ENCODE results near the gene FAM32A. TPM values are rescaled to one million over a fixed set of nuclear protein-coding genes. Genes with fewer than 3 reads are reported as not detected.

FAM32A gene
- total RNA-seq, 4 donors from 2014 or later, result 79.7 to 103 (median 90.2) TPM

DNA sequence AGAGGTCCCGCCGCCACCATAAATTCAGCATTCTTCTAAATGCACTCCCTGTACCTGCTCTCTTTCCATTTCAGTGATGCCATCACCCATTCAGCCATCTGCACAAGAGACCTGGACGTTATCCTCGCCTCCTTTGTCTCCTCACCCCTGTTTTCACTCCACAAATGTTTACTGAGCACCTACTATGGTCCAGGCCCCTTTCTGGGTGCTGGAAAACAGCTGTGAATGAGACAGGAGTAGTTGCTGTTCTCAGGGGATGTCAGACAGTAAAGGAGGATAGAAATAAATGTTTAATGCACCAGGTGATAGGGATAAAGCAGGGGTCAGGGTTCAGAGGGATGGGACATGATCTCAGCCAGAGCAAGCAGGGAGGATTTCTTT lies 15.8 kb downstream of the FAM32A start:
- TF ChIP-seq, protein P1, sequence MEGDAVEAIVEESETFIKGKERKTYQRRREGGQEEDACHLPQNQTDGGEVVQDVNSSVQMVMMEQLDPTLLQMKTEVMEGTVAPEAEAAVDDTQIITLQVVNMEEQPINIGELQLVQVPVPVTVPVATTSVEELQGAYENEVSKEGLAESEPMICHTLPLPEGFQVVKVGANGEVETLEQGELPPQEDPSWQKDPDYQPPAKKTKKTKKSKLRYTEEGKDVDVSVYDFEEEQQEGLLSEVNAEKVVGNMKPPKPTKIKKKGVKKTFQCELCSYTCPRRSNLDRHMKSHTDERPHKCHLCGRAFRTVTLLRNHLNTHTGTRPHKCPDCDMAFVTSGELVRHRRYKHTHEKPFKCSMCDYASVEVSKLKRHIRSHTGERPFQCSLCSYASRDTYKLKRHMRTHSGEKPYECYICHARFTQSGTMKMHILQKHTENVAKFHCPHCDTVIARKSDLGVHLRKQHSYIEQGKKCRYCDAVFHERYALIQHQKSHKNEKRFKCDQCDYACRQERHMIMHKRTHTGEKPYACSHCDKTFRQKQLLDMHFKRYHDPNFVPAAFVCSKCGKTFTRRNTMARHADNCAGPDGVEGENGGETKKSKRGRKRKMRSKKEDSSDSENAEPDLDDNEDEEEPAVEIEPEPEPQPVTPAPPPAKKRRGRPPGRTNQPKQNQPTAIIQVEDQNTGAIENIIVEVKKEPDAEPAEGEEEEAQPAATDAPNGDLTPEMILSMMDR (IDR thresholded peaks at IDR 0.05), result no peak
- DNase-seq (ENCODE audit: low spot score) (no peak), ATAC-seq (ENCODE audit: low FRiP score) (no peak)

DNA sequence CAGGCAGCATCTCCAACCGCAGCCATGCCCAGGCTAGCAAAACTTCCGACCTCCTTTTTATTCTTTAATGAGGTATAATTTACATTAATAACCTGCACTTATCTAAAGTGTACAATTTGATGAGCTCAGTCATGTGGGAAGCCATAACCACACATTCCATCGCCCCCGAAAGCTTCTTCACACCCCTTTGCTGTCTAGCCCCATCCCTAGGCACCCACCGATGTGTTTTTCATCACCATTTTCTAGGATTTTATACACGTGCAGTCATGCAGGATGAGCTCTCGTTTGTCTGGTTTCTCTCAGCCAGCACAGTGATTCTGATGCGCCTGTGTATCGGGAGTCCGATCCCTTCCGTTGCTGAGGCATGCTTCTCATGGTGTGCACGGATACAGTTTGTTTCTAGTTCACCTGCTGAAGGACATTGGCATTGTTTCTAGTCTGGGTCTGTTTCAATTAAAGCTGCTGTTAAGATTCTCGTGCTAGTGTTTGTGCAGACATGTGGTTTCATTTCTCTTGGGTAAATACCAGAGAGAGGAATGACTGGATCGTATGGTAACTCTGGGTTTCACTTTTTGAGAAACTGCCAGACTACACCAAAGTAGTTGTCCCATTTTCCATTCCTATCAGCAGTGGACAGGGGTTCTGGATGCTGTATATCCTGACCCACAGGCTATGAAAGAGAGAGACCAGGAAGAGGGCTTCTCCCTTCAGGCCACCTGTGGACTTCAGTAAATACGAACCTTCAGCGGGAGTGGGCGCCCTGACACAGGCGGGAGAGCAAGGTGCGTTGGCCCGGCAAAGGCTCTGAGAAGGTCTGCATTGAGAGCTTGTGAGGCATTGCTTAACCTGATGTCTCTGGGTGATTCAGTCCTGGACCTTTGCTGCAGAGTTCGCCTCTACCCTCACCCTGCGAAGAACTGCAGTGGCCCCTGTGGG lies 17.4 kb downstream of the FAM32A start:
- TF ChIP-seq, protein P1 (IDR thresholded peaks at IDR 0.05), result no peak
- ATAC-seq (ENCODE audit: low FRiP score) (no peak), DNase-seq (ENCODE audit: low spot score) (no peak)

DNA sequence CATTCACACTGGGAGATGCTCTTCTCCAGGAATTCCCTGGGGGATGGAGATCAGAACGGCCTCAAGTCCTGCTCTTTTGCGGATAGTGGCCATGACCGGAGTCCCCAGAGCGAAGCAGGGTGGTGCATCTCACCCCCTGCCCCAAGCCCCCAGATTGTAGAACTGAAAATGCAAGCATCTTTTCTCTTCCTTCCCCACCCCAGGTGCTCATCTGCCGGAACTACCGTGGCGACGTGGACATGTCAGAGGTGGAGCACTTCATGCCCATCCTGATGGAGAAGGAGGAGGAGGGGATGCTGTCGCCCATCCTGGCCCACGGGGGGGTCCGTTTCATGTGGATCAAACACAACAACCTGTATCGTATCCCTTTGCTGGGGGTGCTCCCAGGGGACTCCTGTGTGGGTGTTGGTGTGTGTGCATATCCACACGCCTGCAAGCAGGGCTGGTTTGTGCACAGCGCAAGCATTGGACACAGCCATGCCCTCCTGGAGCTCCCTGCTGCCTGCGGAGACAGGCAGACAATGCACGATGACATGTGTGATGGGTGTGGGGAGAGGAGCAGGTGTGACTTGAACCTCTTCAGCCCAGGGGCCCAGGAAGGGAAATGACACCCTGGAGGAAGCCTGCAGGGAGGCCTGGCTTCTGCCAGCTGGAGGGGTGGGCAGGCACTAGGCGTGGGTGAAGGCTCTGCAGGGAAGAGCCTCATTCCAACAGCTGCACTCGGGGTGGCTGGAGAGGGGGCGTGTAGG lies 18.2 kb downstream of the FAM32A start:
- TF ChIP-seq, protein P1 (IDR thresholded peaks at IDR 0.05), result no peak
- ATAC-seq (ENCODE audit: low FRiP score) (no peak), DNase-seq (ENCODE audit: low spot score) (no peak)

DNA sequence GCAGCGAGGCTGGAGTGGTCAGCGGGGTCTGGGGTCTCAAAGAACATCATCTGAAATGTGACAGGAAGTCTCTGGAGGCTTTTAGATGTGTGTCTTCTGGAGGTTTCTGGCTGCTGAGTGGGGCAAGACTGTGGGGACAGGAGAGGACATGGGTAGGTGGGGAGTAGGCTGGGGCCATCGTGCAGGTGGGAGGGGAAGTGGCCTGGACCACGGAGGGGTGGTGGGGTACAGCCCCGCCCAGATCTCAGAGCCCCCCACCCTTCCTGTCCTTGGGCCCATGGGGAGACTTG lies 18.7 kb downstream of the FAM32A start:
- DNase-seq (ENCODE audit: low spot score), result no peak
- TF ChIP-seq, protein P1 (IDR thresholded peaks at IDR 0.05), result no peak
- no peak for ATAC-seq (ENCODE audit: low FRiP score)

DNA sequence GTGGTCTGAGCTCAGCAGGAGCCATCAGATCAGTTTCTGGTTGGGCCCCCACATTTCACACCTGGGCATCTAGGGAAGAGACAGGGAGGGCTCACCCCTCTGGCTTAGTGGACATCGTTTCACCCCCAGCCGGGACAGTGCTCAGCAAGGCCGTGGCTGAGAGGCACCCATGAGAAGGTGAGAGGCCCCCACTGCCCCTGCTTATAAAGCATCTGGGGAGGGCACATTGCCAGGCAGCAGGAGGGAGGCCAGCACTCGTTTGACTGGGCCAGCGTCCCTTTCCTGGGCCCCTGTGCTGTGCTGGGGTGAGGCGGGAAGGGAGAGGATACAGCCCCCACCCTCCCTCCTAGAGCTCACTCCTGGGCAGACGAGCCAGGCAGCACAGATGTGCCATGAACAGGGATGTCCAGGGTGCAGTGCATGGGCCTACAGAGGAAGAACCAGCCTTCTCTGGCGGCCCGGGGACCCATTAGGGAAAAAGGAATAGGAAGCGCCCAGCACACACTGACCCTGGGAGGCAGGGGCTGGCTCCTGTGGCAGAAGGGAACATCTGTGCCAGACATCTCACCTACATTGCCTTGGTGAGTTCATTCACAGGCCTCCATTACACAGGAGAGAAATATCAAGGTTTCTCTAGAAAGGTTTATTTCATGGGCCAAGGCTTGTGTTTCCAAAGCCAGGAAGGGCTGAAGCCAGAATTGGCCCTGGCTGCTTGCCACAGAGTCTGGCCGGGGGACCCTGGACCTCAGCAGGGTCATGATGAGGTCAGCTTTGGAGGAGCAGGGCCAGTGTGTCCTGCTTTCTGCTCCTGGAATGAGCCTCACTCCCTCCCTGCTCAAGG lies 20.2 kb downstream of the FAM32A start:
- TF ChIP-seq, protein P1 (IDR thresholded peaks at IDR 0.05), result no peak
- ATAC-seq (ENCODE audit: low FRiP score), result no peak
- peak; percentile 3 for DNase-seq (ENCODE audit: low spot score)

DNA sequence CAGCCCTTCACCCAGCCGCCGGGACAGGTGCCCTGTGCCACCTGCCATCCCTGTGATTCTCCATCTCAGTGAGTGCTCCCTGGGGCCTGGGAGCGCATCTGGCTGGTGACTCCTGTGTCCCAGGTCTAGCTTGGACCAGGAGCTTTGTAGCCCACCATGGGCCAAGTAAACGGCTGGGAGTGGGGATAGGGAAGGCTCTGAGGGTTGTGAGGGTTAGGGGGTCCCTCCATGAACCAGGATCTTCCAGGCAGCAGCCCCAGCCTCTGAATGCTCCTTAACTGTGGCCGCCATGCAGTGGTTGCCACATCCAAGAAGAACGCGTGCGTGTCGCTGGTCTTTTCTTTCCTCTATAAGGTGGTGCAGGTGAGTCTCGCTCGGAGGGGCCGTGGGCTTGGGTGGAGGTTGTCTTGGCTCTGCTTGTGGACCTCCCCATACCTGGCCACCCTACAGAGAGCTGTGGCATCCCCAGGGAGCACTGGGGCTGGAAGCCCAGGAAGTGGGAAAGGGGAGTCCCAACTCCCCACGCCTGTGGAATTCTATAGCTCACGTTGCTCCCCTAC lies 20.9 kb downstream of the FAM32A start:
- DNase-seq (ENCODE audit: low spot score) (no peak), ATAC-seq (ENCODE audit: low FRiP score) (no peak)
- TF ChIP-seq, protein P1 (IDR thresholded peaks at IDR 0.05), result no peak
